Subcutaneous abdominal adipose tissue (tissue), 5 donors: ENCODE results near the gene TWF2.
A peak's percentile ranks its signal among the peaks of the same experiment; 100 is the strongest.

Source experiments
- H3K27ac ChIP-seq: one replicate; pipeline ENCODE4 v1.7.0; 2013; ENCODE audit warnings: low read depth, mild to moderate bottlenecking, inconsistent platforms, low read length, moderate library complexity
- H3K27me3 ChIP-seq, 5 donors: one replicate each; pipeline ENCODE4 v1.7.0; 2013; ENCODE audit warnings: low read length in 5 of 5, inconsistent platforms in 1 of 5; ENCODE audit not compliant: control insufficient read depth in 5 of 5, insufficient read depth in 4 of 5
- H3K36me3 ChIP-seq, 5 donors: one replicate each; pipeline ENCODE4 v1.7.0; 2013; ENCODE audit warnings: low read length in 5 of 5; ENCODE audit not compliant: control insufficient read depth in 5 of 5, insufficient read depth in 5 of 5
- H3K4me1 ChIP-seq, 5 donors: one replicate each; pipeline ENCODE4 v1.7.0; 2013; ENCODE audit warnings: low read length in 5 of 5, mild to moderate bottlenecking in 3 of 5, moderate library complexity in 1 of 5; ENCODE audit not compliant: control insufficient read depth in 5 of 5, insufficient read depth in 5 of 5
- H3K4me3 ChIP-seq, 5 donors: one replicate each; pipeline ENCODE4 v1.7.0; 2013; ENCODE audit warnings: low read length in 5 of 5, low read depth in 1 of 5
- H3K9ac ChIP-seq, 5 donors: one replicate each; pipeline ENCODE4 v1.7.0; 2013; ENCODE audit warnings: low read length in 5 of 5, mild to moderate bottlenecking in 4 of 5, moderate library complexity in 3 of 5
- H3K9me3 ChIP-seq, 5 donors: one replicate each; pipeline ENCODE4 v1.7.0; 2013; ENCODE audit warnings: low read length in 5 of 5; ENCODE audit not compliant: control insufficient read depth in 5 of 5
- donor health status: healthy.
- donor health status: healthy.
- donor health status: healthy.
- donor health status: healthy.
- donor health status: healthy.

Gene TWF2

GRCh38 chr3:52240886-52241370 is 2.0 kb upstream of the TWF2 start:
- Histone ChIP-seq H3K4me3 (no peak overlapping the region), H3K9ac (no peak overlapping the region), H3K9me3 (peaks cover 0 to 3% (median 0%) of the 10 kb centered on the region in 5 donors), H3K4me1 (peaks cover 8 to 71% (median 60%) of the 10 kb centered on the region in 5 donors), H3K36me3 (no peaks in the 10 kb centered on the region), H3K27ac (peak overlapping the region; percentile 96), H3K27me3 (no peaks in the 10 kb centered on the region)

GRCh38 chr3:52240059-52240885 is 1.3 kb upstream of the TWF2 start:
- no peak overlapping the region for H3K9ac ChIP-seq
- H3K36me3 ChIP-seq: peaks cover 0 to 1% (median 0%) of the 10 kb centered on the region in 5 donors
- peaks cover 8 to 73% (median 61%) of the 10 kb centered on the region in 5 donors for H3K4me1 ChIP-seq
- H3K27me3 ChIP-seq: no peaks in the 10 kb centered on the region
- peak overlapping the region in 3 of 5 donors; percentile 46 to 88 (median 86) for H3K4me3 ChIP-seq
- peaks cover 0 to 3% (median 0%) of the 10 kb centered on the region in 5 donors for H3K9me3 ChIP-seq
- H3K27ac ChIP-seq: peak overlapping the region; percentile 96

- peak overlapping the region; percentile 52 to 78 (median 74) for H3K9ac ChIP-seq
- H3K4me3 ChIP-seq: peak overlapping the region; percentile 78 to 91 (median 88)
- no peaks in the 10 kb centered on the region for H3K27me3 ChIP-seq
- no peaks in the 10 kb centered on the region for H3K9me3 ChIP-seq
- H3K4me1 ChIP-seq: peaks cover 8 to 71% (median 66%) of the 10 kb centered on the region in 5 donors
- H3K27ac ChIP-seq: peak overlapping the region; percentile 96
- H3K36me3 ChIP-seq: peaks cover 0 to 15% (median 10%) of the 10 kb centered on the region in 5 donors
Measured at GRCh38 chr3:52238193-52238760, 681 bp downstream of the TWF2 start.

GRCh38 chr3:52237657-52238172 is 1.2 kb downstream of the TWF2 start:
- peaks cover 8 to 77% (median 72%) of the 10 kb centered on the region in 5 donors for H3K4me1 ChIP-seq
- H3K9ac ChIP-seq: peak overlapping the region; percentile 50 to 78 (median 62)
- H3K4me3 ChIP-seq: peak overlapping the region; percentile 78 to 91 (median 88)
- no peaks in the 10 kb centered on the region for H3K27me3 ChIP-seq
- H3K36me3 ChIP-seq: peaks cover 0 to 18% (median 11%) of the 10 kb centered on the region in 5 donors
- no peaks in the 10 kb centered on the region for H3K9me3 ChIP-seq
- H3K27ac ChIP-seq: peak overlapping the region; percentile 96

- peak overlapping the region; percentile 30 to 88 (median 64) for H3K4me3 ChIP-seq
- peak overlapping the region; percentile 96 for H3K27ac ChIP-seq
- peak overlapping the region in 4 of 5 donors; percentile 50 to 78 (median 68) for H3K9ac ChIP-seq
- peaks cover 0 to 23% (median 16%) of the 10 kb centered on the region in 5 donors for H3K36me3 ChIP-seq
- peaks cover 9 to 82% (median 78%) of the 10 kb centered on the region in 5 donors for H3K4me1 ChIP-seq
- no peaks in the 10 kb centered on the region for H3K9me3 ChIP-seq
- no peaks in the 10 kb centered on the region for H3K27me3 ChIP-seq
Measured at GRCh38 chr3:52237006-52237656, 1.8 kb downstream of the TWF2 start.

GRCh38 chr3:52236424-52236886 is 2.5 kb downstream of the TWF2 start:
- Histone ChIP-seq H3K27ac (peak overlapping the region; percentile 96), H3K9ac (peak overlapping the region in 4 of 5 donors; percentile 23 to 78 (median 62)), H3K4me3 (peak overlapping the region in 2 of 5 donors; percentile 46 to 86), H3K4me1 (peaks cover 9 to 89% (median 83%) of the 10 kb centered on the region in 5 donors), H3K27me3 (no peaks in the 10 kb centered on the region), H3K36me3 (peaks cover 0 to 30% (median 23%) of the 10 kb centered on the region in 5 donors), H3K9me3 (no peaks in the 10 kb centered on the region)

GRCh38 chr3:52234516-52235447 is 4.2 kb downstream of the TWF2 start:
- no peak overlapping the region for H3K4me3 ChIP-seq
- H3K9me3 ChIP-seq: no peaks in the 10 kb centered on the region
- H3K36me3 ChIP-seq: peaks cover 0 to 46% (median 39%) of the 10 kb centered on the region in 5 donors
- no peaks in the 10 kb centered on the region for H3K27me3 ChIP-seq
- peaks cover 9 to 80% (median 72%) of the 10 kb centered on the region in 5 donors for H3K4me1 ChIP-seq
- peak overlapping the region; percentile 43 for H3K27ac ChIP-seq
- peak overlapping the region in 3 of 5 donors; percentile 2 to 36 (median 35) for H3K9ac ChIP-seq

- Histone ChIP-seq H3K27me3 (no peaks in the 10 kb centered on the region), H3K4me3 (no peak overlapping the region), H3K27ac (peak overlapping the region; percentile 43), H3K4me1 (peaks cover 9 to 73% (median 65%) of the 10 kb centered on the region in 5 donors), H3K36me3 (peaks cover 0 to 54% (median 48%) of the 10 kb centered on the region in 5 donors), H3K9ac (peak overlapping the region in 2 of 5 donors; percentile 2 to 36), H3K9me3 (no peaks in the 10 kb centered on the region)
Measured at GRCh38 chr3:52233968-52234367, 5.0 kb downstream of the TWF2 start.
